Stimulated activated CD8-positive, alpha-beta memory T cell treated with anti-CD3 and anti-CD28 coated beads, Interleukin-2, amount 100 ng/mL, for 1 hour (primary cell): ENCODE results near the gene PPP2R1B.

Source experiments
- DNase-seq, 2 donors: peaks; one replicate each; pipeline ENCODE4 v3.0.0-alpha.2; 2020; ENCODE audit warnings: low read depth in 2 of 2

Gene PPP2R1B

GRCh38 chr11:111765984-111766833 lies at the start of gene PPP2R1B:
PPP2R1B (minus strand) TSS chr11:111766389; CDS start chr11:111766361, 28 bp downstream.
- DNase-seq, result peak; percentile 29 to 48

- no peak for DNase-seq
Measured at GRCh38 chr11:111815489-111815888, 49.3 kb upstream of the PPP2R1B start.

GRCh38 chr11:111814557-111815320 lies 48.5 kb upstream of the PPP2R1B start:
- no peak for DNase-seq

- DNase-seq, result no peak
Measured at GRCh38 chr11:111814106-111814505, 47.9 kb upstream of the PPP2R1B start.

- DNase-seq, result no peak
Measured at GRCh38 chr11:111812211-111812610, 46.0 kb upstream of the PPP2R1B start.

- no peak for DNase-seq
Measured at GRCh38 chr11:111811445-111811844, 45.3 kb upstream of the PPP2R1B start.

GRCh38 chr11:111808834-111809233 lies 42.6 kb upstream of the PPP2R1B start:
- no peak for DNase-seq

- no peak for DNase-seq
Measured at GRCh38 chr11:111808063-111808588, 41.9 kb upstream of the PPP2R1B start.

GRCh38 chr11:111807076-111807475 lies 40.9 kb upstream of the PPP2R1B start:
- DNase-seq, result no peak

GRCh38 chr11:111801135-111801534 lies 34.9 kb upstream of the PPP2R1B start:
- no peak for DNase-seq

GRCh38 chr11:111798279-111798678 lies 32.1 kb upstream of the PPP2R1B start:
- no peak for DNase-seq

GRCh38 chr11:111797145-111797581 lies 31.0 kb upstream of the PPP2R1B start:
- DNase-seq, result no peak

- no peak for DNase-seq
Measured at GRCh38 chr11:111796696-111797095, 30.5 kb upstream of the PPP2R1B start.

GRCh38 chr11:111795334-111795985 lies 29.3 kb upstream of the PPP2R1B start:
- no peak for DNase-seq

- DNase-seq, result no peak
Measured at GRCh38 chr11:111793863-111794262, 27.7 kb upstream of the PPP2R1B start.

- no peak for DNase-seq
Measured at GRCh38 chr11:111792955-111793500, 26.8 kb upstream of the PPP2R1B start.

- DNase-seq, result no peak
Measured at GRCh38 chr11:111792314-111792713, 26.1 kb upstream of the PPP2R1B start.

GRCh38 chr11:111788464-111788863 lies 22.3 kb upstream of the PPP2R1B start:
- no peak for DNase-seq

- no peak for DNase-seq
Measured at GRCh38 chr11:111788051-111788450, 21.9 kb upstream of the PPP2R1B start.

- DNase-seq, result no peak
Measured at GRCh38 chr11:111785886-111786412, 19.8 kb upstream of the PPP2R1B start.

GRCh38 chr11:111785076-111785475 lies 18.9 kb upstream of the PPP2R1B start:
- DNase-seq, result no peak
